ENCODE data around the gene NETO2. TPM values are rescaled to one million over a fixed set of nuclear protein-coding genes. Genes with fewer than 3 reads are reported as not detected.

Gene NETO2
- 79.7 to 104 TPM (median 88.8 TPM) in 5 replicates for total RNA-seq (2022; extraction: Qiagen RNA extraction)

GRCh38 chr16:47143677-47144558, at the start of gene NETO2:
Gene NETO2 (minus strand): TSS chr16:47143945. CDS start chr16:47143612, 333 bp downstream.

Other genes starting within 250 kb of the NETO2 start
- gene DNAJA2, start 170.3 kb downstream of the NETO2 start, total RNA-seq (2022; extraction: Qiagen RNA extraction) = 71.3 to 85.7 TPM (median 72.8 TPM) in 5 replicates

All from A549 treated with CORT108297 at 1 μM for 4 hours (cell line).